ENCODE results near the gene RBM25. TPM values are rescaled to one million over a fixed set of nuclear protein-coding genes. Genes with fewer than 3 reads are reported as not detected.
"Not testable (repeated sequence)": the region's sequence is repeated elsewhere in the genome, so short reads cannot be mapped to it uniquely, and the experiment has no call there.

RBM25 gene
- total RNA-seq, 2 donors from 2014 or later: 50.6 to 65.8 TPM

GRCh38 chr14:73153272-73153671 lies 94.9 kb downstream of the RBM25 start:
- DNase-seq (no peak), ATAC-seq (no peak)
- intact Hi-C loops (cut with DNase I, micrococcal nuclease): no loop called here

GRCh38 chr14:73162251-73162650 lies 103.9 kb downstream of the RBM25 start:
- intact Hi-C loops (cut with DNase I, micrococcal nuclease): no loop called here
- no peak for ATAC-seq
- no peak for DNase-seq

GRCh38 chr14:73166399-73166798 lies 108.1 kb downstream of the RBM25 start:
- intact Hi-C loops (cut with DNase I, micrococcal nuclease): no loop called here
- ATAC-seq (no peak), DNase-seq (no peak)

- intact Hi-C loops (cut with DNase I, micrococcal nuclease): no loop called here
- DNase-seq (peak; percentile 9 to 30), ATAC-seq (peak; percentile 79)
Observed at GRCh38 chr14:73167727-73168126, 109.4 kb downstream of the RBM25 start.

- peak; percentile 28 for ATAC-seq
- no peak for DNase-seq
- intact Hi-C loops (cut with DNase I, micrococcal nuclease): no loop called here
Observed at GRCh38 chr14:73168274-73168673, 109.9 kb downstream of the RBM25 start.

GRCh38 chr14:73168691-73169090 lies 110.4 kb downstream of the RBM25 start:
- ATAC-seq: peak; percentile 3
- no peak for DNase-seq
- intact Hi-C loops (cut with DNase I, micrococcal nuclease): no loop called here

- intact Hi-C loops (cut with DNase I, micrococcal nuclease); DNase-seq; ATAC-seq: not testable (repeated sequence)
Observed at GRCh38 chr14:73169855-73170254, 111.5 kb downstream of the RBM25 start.

- no peak for ATAC-seq
- intact Hi-C loops (cut with DNase I, micrococcal nuclease): no loop called here
Observed at GRCh38 chr14:73170686-73171085, 112.4 kb downstream of the RBM25 start.

GRCh38 chr14:73172500-73172899 lies 114.2 kb downstream of the RBM25 start:
- DNase-seq (no peak), ATAC-seq (no peak)
- intact Hi-C loops (cut with DNase I, micrococcal nuclease): no loop called here

More at GRCh38 chr14:73170686-73171085, 112.4 kb downstream of the RBM25 start:
- no peak for DNase-seq

GRCh38 chr14:73173092-73173735 lies 114.9 kb downstream of the RBM25 start:
- intact Hi-C loops (cut with DNase I, micrococcal nuclease): no loop called here
- ATAC-seq (peak; percentile 19), DNase-seq (no peak)

Other genes starting within 250 kb of the RBM25 start
- gene DPF3, start 164.4 kb upstream of the RBM25 start, total RNA-seq: 10 to 100 TPM in 1 of 2 donors, 1 to 10 TPM in 1; 9.7 to 11.2 TPM
- 10 to 100 TPM; 19.6 to 21.4 TPM for gene DCAF4, start 132.1 kb upstream of the RBM25 start, total RNA-seq
- gene ZFYVE1, start 31.4 kb upstream of the RBM25 start, total RNA-seq: 10 to 100 TPM; 13.4 to 19.9 TPM
- 100 to 1,000 TPM; 100 to 132 TPM for gene PSEN1, start 78.0 kb downstream of the RBM25 start, total RNA-seq
- gene PAPLN, start 179.0 kb downstream of the RBM25 start, total RNA-seq: 1 to 10 TPM; 2.8 to 8.3 TPM

All from left colon (tissue), 2 donors.